Activated CD8-positive, alpha-beta memory T cell treated with anti-CD3 and anti-CD28 coated beads for 1 hour (primary cell): ENCODE measurements around the gene WNT8A.

Experiments
- DNase-seq, 2 donors: peaks; one replicate each; pipeline ENCODE4 v3.0.0-alpha.2; 2020; ENCODE audit warnings: low read depth in 1 of 2; ENCODE audit errors: extremely low read depth in 1 of 2

WNT8A gene

DNA sequence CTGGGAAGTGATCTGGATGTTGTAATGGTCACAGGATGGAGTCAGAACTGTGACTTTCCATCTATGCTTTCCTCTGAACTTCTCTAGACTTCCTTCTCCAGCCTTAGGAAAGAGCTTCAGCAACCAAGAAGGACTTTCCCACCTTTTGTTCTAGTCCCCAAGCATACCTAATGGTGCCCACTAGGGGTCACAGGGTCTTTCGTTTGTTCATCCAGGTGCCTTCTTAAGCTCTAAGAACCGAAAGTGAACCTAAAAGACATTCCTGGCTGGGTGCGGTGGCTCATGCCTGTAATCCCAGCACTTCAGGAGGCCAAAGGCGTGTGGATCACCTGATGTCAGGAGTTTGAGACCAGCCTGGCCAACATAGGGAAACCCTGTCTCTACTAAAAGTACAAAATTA is 1.8 kb upstream of the WNT8A start:
- DNase-seq: no peak

DNA sequence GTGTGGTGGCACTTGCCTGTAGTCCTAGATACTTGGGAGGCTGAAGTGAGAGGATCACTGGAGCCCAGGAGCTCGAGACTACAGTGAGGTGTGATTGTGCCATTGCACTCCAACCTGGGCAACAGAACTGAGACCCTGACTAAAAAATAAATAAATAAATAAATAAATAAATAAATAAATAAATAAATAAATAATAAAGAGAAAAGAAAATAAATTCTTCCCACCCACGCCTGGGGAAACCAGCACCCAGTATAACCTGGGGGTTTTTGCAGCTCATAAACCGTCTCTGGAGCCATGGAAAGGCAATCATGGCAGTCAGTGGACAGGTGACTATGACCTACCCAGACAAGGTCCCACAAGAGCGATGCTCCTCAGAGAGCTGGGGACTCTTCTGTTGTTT is 7.9 kb downstream of the WNT8A start:
- DNase-seq: no peak

DNA sequence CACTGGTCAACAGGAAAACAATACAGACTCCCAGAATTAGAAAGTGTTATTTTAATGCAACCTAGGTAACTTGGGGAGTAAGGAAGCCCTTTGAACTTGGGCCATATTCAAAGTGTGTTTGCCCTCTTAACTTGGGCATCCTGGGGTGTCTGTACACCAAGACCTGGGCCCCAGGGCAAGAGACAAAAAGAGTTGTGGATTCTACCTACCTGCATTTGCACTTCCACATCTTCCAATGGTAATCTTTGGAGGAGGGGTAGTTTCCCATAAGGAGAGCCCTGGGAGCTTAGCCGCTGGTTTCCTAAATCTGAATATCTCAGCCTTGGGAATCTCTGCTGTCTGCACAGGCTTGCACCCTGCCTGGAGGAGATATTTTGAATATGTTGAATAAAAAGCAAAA is 8.5 kb downstream of the WNT8A start:
- DNase-seq: no peak

DNA sequence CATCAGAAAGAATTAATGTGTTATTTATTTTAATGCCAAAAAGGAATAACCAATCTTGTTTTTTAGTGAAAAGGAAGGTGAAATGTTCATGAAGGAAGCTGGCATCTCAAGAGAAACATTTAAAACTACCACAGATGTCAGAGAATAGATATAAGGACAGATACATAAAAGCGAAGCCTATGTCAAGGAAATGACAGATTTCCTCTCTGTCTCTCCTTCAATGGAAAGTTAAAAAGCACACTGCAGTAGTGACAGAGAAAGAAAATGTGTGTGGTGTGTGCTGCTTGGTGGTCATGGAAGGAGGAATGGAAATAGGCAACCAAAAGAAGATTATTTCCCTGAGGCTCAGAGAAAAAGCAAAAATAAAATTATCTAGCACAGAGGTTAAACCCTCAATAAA is 9.2 kb downstream of the WNT8A start:
- no peak for DNase-seq

DNA sequence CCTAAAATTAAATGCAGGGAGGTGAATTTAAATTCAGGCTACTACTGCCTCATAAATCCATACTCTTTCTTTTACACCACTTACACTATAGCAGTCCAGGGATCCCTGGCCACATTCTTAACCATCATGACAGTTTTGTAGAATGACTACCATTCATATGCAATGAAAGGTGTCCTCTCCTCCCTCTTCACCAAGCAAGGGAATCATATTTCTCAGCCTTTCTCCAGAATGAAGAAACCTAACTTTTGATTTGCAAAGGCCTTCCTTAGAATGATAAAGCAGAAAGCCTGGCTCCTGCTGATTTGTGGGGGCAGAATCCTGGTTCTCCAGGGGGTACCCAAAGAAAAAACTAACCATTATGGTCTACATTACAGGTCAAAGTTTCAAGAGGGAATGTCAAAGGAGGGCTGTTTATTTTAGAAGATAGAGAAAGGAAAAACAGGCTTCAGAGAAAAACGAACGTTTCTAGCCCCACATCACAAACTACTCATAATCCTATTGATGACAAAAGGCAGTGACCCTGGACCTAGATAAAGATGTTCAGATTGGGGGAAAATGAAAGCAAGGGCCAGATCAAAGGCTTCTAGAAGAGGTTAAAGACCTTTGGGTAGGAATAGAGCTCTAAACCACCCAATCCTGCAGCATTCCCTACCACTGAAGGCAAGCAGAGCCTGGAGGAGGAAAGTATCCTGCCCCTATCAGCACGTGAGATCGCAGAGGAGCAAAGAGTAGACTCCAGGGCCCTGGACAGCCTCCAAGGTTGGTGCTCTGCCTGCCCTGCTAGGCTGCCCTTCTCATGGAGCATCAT is 11.5 kb downstream of the WNT8A start:
- no peak for DNase-seq

DNA sequence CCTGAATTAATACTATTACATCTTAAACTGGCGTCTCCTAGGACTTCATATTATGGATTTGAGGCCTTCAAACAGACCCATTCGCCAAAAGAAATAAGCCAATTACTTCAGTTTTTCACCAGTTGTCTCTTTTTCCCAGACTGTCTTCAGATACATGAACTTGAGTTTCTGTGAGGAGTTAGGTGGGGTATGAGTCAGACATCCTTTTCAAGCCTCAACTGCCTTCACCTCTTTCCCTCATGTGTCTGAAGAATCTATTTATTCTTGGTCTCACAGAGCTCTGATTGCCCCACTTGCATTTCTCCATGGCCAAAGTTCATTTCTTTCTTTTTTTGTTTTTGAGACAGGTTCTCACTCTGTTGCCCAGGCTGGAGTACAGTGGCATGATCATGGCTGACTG is 12.5 kb downstream of the WNT8A start:
- DNase-seq: no peak

DNA sequence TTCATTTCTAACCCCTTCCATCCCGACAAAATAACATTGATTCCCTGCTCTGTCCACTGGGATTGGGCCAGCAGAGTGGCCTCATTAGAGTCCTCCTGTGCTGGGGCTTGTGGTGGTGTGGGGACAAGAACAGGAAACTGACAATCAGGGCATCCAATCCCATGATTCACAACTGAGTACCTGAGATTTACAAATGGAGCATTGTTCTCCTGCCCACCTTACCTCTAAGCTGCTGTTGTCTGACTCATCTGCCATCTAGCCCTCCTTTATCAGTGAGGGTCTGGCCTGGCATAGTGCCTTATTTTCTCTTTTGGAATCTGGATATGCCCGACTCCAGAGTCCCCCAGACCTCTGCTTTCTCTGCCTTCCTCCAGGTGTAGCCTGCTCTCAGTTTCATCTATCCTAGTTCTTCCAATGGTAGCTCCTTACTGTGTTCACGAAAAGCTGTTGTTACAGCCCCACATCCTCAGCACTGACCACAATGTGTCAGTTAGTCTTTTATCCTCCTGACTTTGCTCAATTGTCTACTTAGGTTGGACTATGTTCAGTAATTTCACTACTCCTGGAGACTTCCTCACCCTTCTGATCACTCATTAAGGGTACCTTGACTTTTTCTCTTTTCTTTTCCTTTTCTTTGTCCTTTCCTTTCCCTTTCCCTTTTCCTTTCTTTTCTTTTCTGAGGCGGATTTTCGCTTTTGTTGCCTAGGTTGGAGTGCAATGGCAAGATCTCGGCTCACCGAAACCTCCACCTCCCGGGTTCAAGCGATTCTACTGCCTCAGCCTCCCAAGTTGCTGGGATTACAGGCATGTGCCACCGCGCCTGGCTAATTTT is 13.4 kb downstream of the WNT8A start:
- DNase-seq: no peak

DNA sequence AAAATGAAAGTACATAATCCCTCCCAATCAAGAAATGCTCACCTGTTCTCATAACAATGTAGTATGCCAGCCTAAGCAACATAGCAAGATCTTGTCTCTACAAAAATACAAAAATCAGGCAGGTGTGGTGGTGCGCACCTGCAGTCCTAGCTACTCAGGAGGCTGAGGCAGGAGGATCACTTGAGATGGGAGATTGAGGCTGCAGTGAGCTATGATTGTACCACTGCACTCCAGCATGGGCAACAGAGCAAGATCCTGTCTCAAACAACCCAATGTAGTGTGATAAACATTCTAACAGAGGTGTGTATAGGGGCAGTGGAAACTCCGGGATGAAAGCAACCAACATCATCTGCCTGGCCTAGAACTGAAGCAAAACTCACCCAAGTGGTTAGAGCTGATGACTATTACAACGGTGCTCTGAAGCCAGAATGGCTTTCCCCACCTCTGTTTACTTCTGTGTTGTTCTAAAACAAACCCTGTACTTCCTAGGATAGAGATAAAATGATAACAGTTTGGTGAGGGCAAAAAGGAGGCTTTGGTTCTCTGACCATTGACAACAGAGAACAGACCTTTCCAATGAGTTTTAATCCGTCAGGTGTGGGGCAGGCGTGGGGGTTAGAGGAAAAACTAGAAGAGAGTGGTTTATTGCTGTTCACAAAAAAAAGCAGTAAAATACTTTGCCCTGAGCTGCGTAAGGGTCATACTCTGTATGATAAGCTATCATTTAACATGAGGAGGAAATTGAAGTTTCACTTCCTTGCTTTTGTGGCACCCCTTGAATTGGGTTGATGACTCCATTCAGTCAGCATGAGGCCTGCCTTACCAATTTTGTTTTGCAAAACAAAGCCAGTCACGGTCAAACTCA is 18.9 kb downstream of the WNT8A start:
- DNase-seq: no peak

DNA sequence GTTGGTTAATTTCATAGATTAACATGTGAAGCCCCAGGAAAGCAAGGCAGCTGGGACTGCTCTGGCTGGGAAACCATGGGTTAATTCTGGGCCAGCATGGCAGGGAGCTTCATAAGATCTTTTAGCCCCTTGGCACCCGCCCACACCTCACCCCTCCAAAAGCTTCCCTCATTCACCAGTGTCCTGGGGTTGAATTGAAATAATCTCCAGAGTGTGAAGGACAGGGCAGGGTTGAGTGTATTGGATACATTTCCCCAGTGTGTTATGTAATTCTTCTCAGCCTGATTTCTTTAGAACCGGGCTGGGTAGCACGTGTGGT is 19.4 kb downstream of the WNT8A start:
- DNase-seq: no peak

DNA sequence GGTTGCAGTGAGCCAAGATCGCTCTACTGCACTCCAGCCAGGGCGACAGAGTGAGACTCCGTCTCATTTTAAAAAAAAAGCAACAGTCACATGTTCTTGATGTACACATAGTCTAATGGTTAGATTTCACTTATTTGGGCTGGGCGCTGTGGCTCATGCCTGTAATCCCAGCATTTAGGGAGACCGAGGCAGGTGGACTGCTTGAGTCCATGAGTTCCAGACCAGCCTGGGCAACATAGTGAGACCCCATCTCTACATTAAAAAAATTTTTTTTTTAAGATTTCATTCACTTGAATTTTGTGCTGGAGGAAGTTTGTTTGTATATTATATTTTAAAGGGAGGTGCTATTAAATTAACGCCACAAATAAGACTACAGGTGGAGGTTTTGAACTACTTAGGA is 21.9 kb downstream of the WNT8A start:
- no peak for DNase-seq

DNA sequence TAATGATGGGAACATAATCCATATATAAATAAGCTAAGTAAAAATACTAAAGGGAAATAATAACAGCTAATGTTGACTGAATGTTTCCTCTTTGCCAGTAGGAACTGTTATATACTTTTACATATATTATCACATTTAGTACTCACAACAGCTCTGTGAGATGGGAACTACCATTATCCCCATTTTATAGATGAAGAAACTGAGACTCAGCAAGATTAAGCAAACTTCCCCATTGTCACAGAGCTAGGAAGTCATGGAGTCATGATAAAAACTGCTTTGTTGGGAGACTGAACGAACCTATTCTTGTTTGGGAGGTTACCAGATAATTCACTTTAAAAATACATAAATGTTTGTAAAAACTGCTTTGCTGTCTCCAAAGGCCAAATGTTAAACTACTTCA is 23.4 kb downstream of the WNT8A start:
- no peak for DNase-seq

DNA sequence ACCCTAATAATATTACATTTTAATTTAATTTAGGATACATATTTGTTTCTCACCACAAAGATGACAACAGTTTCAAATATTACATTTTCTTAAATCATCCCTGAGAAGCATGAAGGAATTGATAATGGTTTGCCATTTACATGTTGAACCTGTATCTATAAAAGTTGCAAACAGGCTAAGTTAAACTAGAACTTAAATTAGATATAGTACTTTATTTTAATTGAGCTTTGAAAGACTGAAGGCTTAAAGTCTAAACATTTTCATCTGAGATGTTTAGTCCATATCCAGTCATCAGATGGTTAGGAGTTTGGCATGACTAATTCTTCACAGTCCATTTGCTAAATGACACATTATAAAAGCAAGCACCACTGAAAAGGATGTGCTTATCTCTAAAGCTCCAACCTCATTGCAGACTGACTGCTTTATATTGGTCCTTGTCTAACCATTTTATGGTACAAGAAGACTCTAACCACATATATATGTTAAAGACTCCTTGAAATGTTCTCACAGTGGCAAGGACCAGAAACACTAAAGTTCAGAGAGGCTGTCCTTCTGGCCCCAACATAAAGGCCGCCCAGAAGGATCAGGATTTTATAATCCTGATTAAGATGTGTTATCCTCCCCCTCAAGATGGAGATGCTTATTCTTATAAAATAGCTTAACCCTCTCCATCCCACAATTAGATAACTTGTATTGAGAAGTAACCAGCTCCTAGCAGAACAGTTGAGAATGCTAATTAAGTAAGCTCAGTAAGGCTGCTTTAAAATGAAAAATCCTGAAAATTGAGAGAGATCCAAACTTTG is 25.8 kb downstream of the WNT8A start:
- DNase-seq: no peak

DNA sequence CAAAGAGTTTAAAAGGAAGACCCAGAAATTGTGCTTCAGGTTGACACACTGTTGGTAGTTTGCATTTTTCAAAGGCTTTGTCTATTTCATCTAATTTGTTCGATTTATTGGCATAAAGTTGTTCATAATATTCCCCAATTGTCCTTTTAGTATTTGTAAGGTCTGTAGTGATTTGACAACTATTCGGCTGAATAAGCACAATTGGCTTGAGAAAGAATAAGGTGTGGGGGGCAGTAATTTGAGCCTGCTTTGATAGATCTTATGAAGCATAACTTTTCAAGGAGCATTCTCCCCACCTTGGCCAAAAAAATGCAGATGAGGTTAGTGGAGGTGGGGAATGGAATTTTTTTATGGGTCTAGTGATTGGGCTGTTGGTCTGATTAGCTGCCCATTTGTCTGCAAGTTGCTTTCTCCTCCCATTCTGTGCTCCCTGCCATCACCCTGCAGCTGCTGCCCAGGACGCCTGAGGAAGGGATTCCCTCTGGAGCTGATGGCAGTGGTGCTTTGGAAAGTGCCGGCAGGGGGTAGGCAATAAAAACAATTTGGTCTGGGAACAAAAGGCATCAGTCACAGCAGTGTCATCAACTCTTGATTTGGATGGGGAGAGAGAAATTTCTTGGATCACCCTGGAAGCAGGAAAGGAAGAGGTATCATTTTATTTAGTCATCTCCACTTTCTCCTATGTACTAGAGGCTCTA is 26.6 kb downstream of the WNT8A start:
- no peak for DNase-seq

DNA sequence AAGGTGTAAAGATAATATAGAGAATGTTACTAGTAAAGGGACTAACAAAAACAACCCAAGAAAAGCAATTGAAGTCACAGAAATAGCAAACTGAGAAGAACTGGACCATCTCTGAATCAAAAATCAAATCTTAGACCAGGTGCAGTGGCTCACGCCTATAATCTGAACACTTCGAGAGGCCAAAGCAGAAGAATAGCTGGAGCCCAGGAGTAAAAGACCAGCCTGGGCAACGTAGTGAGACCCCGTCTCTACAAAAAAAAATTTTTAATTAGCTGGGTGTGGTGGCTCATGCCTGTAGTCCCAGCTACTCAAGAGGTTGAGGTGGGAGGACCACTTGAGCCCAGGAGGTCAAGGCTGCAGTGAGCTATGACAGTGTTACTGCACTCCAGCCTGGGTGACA is 27.3 kb downstream of the WNT8A start:
- no peak for DNase-seq

DNA sequence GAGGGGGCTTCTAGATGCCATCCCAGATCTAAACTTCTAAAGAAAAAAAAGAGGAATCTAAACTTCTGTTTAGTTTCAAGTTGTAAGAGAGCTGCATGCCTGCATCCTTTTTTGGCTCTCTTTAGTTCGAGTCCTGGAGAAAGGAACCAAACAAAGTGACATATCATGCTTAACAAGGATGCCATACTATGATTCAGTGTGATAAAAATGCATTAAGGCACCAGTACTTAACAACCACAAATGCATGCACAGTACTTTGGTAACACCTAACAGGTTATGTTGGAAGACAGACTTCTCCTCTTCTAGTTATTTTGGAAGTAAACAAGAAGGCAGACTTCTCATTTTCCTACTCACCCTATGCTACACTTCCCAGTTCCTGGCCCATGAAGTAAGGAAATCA is 28.1 kb downstream of the WNT8A start:
- DNase-seq: no peak

DNA sequence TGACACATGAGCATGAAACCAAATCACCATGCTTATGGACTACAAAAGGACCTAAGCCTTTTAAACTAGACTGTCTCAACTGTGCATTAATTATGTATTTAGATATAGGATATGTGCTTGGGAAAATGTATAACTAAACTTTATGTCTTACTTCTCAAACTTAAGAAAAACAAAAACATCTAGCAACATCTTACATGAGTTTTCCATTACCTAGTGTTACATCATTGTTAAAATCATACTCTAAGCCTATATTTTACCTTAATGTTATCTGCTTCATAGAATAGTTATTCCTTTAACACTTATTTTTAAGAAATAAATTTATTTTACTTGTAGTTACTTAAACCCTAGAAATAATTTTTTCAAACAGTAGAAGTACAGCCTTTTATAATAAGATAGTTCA is 31.4 kb downstream of the WNT8A start:
- no peak for DNase-seq

DNA sequence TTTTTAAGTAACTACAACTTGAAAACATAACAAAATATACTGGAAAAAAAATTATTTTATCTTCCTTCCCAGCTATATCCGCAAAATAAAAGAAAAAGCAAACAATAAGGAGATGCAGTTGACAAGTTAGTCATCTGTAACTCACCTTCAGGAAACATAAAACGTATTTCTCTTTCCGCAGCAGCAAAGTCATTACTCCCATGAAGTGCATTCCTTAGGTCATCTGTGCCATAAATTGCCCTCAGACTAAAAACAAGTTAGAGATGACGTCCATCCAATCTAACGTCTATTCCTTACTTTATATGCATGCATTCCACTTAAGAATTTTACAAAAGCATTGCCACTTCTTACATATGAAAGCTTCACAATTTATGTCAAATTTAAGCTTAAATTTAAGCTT is 44.5 kb downstream of the WNT8A start:
- no peak for DNase-seq

DNA sequence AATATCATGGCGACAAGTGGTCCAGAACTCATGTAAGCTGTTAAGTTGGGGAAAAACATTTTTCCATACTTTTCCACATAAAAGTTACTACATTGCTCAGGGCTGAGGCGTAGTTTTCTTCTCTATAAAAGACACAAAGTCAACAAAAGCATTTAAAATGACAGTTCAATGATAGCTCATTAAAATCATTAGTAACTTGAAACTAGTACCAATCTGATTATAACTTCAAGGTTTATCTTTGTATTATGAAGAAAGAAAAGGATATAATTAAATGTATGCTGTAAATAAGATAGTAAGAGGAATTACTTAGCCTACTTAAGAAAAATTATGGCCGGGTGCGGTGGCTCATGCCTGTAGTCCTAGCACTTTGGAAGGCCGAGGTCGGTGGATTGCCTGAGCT is 45.5 kb downstream of the WNT8A start:
- DNase-seq: no peak

DNA sequence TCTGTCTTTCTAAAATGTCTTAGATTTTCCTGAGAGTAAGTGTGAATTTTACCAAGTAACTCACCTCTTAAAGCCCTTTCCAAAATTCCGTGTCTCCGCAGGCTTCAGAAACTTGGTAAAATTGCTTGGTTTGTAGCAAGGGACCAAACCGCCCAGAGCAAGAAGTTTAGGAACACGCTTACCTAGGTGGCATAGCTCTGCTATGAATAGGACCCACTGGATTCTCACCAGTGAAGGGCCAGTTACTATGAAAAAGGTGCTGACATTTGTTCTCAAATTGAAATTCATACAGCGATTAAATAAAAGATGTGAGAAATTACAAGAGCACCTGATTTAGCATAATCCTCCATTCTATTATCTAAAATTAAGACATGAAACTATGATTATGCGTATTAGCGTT is 48.7 kb downstream of the WNT8A start:
- DNase-seq: no peak
